GM19023 (cell line): Measurements from ENCODE around the gene SLC35F3.
"Not testable (repeated sequence)": the region's sequence is repeated elsewhere in the genome, so short reads cannot be mapped to it uniquely, and the experiment has no call there.

ENCODE experiments used
- ATAC-seq: cut with Tn5 transposase; IDR thresholded peaks from one replicate; pipeline ENCODE4 v1.9.1; 2021; ENCODE audit warnings: mild to moderate bottlenecking, moderate library complexity; ENCODE audit not compliant: unreplicated experiment

Gene SLC35F3

DNA sequence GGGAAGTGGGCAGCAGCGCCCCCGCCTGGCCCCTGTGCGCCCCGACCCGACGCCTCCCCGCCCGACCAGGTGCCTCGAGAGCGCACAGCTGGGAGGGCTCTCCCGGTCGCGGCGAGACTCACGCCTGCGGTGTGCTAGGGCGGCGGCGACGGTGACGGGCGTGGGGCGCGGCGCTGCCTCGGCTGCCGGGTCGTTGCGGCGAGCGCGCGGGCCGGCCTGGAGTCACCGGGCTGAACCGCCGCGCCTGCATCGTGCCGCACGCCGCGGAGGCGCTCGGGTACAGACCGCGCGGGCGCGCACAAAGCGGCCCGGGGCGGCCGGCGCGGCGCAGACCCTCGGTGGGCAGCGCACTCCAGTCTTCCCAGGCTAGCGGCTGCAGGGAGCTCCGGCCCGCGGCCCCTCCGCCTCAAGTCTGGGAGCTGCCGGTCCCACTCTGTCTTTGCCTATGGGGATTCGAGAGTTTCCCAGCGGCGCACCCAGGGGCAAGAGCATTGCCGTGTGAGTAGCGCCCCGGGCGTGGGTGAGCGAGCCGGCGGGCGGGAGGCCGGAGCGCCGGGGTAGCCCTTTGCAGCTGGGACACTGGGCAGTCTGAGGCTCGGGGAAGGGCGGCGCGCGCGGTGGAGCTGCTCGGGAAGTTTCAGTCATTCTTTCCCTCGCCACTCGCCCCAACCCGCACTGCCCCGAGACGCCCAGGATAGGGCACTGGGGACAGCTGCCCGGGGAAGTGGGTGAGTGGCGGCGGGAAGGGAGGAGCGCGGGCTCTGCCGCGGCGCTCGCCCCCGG is at the start of gene SLC35F3:
Gene SLC35F3, plus strand, starts transcription at position 44 of the 783 bp plus-strand sequence.
- no peak for ATAC-seq

DNA sequence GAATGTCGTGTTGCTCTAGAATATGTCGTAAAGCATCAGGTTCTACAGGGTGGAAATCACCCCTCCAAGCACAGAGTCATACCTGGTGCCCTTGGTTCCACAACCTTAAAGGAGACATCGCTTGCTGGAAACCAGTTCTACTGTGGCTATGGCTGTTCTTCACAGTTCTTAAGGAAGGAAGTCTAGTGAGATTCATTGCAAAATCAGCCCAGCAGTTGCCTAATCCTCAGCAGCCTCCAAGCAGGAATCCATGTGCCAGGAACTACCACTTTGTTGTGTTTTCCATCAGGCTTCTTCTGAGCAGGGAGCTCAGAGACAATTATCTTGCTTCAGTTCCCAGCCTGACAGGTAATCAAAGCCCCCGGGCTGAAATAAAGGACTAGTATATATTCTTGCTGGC is 45.0 kb upstream of the SLC35F3 start:
- ATAC-seq: no peak

DNA sequence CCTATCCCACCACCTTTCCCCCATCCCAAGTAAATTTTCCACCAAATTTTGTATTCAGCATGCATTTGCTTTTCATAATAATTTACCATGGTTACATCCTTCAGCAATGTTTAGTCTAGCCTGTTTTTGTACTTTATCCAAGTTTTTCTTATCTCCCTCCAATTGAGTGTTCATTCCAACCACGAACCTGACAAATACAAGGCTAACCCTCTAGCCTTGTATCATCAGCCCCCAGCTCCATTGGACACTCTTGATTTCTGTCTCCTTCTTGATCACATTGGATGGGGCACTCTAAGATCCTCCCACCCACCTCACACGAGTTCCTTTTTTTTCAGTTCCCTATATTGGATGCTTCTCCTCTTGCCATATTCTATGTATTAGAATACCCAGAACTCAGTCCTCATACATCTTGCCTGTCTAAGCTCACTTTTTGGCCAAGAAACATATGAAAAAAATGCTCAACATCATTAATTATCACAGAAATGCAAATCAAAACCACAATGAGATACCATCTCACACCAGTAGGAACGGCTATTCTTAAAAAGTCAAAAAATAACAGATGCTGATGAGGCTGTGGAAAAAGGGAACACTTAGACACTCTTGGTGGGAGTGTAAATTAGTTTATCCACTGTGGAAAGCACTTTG is 40.5 kb upstream of the SLC35F3 start:
- ATAC-seq: no peak

DNA sequence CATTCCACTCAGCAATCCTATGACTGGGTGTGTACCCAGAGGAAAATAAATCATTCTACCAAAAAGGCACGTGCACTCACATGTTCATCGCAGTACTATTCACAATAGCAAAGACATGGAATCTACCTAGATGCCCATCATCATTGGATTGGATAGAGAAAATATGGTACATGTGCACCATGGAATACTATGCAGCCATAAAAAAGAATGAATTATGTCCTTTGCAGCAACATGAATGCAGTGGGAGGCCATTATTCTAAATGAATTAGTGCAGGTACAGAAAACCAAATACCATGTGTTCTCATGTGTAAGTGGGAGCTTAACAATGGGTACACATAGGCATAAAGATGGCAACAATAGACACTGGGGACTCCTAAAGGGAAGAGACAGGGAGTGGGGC is 39.9 kb upstream of the SLC35F3 start:
- no peak for ATAC-seq

DNA sequence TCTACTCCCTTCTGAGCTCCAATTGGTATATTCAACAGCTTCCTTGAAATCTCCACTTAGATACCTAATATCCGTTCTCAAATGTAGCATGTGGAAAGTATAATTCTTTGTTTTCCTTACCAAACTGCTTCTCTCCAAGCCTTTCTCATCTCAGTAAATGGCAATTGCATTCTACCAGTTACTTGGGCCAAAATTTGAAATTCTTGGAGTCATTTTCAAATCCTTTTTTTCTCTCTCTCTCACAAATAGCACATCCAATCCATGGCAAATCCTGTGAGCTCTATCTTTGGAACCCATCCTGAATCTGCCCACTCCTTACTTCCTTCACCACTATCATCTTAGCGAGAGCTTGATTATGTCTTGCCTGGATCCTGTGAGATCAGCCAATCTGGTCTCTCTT is 39.3 kb upstream of the SLC35F3 start:
- ATAC-seq: no peak

DNA sequence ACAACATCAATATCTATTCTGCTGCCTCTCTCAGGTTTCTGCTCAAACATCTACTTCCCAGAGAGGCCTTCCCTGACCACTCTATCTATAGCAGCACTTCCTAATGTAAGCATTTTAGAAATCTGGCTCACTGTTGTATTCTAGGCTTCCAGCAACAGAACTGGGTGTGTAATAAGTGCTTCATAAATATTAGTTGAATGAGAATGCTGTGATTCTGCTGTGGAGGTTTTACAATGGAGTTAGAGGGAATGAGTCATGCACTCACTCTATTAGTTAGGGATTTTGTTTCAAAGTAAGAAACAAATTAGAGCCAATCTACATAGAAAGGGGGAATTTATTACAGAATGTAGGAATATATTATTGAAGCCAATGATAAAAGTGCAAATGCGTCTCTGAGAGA is 38.6 kb upstream of the SLC35F3 start:
- ATAC-seq: no peak

DNA sequence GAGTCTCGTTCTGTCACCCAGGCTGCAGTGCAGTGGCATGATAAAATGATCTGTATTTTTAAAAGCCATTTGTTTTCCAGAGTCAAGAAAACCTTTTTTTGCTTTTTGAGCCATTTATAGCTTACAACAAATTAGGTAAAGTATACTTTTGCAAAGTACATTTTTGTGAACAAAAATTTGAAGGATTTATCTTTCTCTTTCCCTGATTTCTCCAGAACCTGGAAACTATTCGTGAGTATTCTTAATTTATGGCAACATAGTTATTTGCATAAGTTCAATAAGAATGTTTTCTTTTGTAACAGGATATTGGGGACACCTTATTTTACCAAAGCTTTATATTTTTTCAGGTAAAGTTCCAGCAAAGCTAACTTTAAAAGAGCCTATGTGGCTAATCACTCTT is 37.4 kb upstream of the SLC35F3 start:
- ATAC-seq: no peak

DNA sequence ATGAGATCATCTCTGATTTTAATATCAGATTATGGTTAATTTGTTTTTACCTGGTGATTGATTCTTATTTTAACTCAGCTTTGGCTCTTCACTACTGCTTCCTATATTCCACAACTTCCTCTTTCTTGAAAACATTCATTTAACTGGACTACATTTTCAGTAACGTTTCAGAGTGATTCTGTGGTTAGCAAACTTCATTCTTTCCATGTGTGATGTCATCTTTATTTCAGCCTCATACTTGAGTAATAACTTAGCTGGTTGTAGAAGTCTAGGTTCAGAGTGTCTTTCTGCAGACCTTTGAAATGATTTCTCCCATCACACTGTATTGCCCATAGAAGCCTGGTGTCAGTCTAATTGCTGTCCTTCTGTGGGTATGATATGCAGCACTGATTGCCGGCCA is 36.0 kb upstream of the SLC35F3 start:
- no peak for ATAC-seq

DNA sequence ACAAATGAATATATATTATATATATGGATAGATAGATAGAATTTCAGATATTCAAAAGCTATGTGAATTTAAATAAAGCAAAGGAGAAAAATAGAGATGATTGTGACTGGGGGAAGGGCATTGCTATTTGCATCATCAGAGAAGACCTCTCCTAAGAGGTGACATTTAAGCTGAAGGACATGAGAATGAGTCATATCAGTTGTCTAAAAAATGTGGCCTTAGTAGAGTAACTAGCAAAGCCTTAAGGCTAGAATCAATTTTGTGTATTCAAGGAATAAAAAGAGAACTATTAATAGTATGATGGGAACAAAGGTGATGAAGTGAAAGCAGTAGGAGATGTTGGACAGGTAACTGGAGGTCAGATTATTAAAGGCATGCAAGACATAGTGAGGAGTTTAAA is 34.8 kb upstream of the SLC35F3 start:
- ATAC-seq: no peak

DNA sequence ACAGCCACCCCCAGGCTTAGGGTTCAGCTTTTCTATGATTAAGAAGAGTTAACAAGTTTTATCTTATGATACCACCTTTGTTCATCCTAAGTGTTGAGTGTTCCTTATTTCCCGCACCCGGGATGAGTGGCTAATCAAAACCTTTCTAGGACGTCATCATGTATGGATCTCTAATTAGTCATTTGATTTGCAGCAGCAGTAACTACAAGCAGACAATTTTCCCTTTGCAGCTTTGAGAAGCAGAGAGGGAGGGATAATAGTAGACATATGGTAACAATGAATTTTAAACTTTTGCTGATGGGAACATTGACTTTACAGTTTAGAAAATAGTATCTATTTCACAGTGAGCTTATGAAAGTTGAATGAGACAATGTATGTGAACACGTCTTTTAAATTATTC is 30.8 kb upstream of the SLC35F3 start:
- ATAC-seq: no peak

DNA sequence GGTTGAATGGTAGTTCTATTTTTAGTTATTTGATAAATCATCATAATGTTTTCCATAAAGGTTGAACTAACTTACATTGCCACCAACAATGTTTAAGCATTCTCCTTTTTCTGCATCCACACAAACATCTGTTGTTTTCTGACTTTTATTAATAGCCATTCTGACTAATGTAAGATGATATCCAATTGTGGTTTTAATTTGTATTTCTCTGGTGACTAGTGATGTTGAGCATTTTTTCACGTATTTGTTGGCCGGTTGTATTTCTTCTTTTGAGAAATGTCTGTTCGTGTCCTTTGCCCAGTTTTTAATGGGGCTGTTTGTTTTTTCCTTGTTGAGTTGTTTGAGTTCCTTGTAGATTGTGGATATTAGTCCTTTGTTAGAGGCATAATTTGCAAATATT is 24.6 kb upstream of the SLC35F3 start:
- ATAC-seq: no peak

DNA sequence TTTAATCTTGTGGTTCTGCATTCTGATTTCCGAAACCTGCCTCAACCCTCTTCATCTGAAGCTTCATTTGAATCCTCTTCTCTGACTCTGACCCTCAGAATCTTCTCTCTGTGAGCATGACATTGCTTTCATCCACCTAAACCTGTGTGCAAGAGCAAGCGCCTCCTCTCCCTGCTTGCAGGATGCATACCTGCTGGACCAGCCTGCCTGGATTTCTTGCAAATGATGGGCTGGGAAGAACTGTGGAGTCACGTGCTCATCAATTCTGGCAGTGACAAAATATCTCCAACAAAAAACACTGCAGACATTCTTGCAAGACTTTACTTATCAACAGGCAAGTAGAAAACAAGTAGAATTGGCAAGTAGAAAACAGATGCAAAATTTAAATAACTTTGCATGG is 20.8 kb upstream of the SLC35F3 start:
- ATAC-seq: no peak

DNA sequence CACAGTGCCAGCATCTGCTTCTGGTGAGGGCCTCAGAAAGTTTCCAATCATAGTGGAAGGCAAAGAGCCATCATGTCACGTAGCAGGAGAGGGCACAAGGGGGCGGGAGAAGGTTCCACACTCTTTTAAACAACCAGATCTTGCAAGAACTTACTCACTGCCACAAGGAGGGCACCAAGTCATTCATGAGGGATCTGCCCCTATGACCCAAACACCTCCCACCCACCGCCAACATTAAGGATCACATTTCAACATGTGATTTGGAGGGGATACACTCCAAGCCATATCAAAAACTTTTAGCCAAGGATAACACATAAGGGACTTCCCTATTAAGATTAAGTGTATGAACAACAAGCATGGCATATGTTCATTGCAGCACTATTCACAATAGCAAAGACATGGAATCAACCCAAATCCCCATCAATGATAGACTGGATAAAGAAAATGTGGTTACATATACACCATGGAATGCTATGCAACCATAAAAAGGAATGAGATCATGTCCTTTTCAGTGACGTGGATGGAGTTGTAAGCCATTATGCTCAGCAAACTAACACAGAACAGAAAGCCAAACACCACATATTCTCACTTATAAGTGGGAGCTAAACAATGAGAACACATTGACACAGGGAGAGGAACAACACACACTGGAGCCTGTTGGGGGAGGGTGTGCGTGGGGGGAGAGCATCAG is 19.9 kb upstream of the SLC35F3 start:
- ATAC-seq: no peak

DNA sequence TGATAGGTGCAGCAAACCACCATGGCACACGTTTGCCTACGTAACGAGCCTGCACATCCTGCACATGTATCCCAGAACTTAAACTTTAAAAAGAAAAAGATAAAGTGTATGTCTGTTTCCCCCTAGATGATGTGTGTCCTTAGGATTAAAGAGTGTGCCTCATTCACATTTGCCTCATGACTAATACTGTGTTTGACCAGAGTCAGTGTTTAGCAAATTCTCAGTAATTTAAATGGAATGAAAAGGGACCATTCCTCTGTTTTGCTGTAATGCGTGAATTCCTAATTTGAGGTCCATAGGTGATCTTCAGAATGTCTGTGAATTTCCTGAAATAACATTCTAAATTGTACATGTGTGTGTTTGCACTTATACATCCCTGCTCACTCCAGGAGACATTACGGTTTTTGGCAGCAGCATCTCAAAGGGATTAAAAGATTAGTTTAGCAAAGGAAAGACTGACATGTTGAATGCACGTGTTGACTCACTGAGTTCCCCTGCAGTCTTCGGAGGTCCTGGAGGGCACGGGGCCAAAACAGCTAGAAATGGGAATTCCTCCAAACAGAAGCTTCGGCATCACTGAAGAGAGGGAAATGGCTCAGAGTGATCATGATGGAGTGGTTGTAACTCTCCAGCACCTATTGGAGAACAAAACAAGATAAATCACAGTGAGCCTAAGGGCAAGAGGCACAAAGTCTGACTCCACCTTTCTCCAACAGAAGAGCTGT is 19.1 kb upstream of the SLC35F3 start:
- no peak for ATAC-seq

DNA sequence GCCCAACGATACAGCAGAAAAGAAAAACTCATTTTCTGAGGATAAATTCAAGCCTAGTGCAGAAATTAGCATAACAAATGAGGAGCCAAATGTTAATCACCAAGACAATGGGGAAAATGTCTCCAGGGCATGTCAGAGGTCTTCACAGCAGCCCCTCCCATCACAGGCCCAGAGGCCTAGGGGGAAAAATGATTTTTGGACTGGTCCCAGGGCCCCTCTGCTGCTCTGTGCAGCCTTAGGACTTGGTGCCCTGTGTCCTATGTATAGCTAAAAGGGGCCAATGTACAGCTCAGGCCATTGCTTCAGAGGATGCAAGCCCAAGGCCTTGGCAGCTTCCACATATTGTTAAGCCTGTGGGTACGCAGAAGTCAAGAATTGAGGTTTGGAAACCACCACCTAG is 13.3 kb upstream of the SLC35F3 start:
- not testable (repeated sequence) for ATAC-seq

DNA sequence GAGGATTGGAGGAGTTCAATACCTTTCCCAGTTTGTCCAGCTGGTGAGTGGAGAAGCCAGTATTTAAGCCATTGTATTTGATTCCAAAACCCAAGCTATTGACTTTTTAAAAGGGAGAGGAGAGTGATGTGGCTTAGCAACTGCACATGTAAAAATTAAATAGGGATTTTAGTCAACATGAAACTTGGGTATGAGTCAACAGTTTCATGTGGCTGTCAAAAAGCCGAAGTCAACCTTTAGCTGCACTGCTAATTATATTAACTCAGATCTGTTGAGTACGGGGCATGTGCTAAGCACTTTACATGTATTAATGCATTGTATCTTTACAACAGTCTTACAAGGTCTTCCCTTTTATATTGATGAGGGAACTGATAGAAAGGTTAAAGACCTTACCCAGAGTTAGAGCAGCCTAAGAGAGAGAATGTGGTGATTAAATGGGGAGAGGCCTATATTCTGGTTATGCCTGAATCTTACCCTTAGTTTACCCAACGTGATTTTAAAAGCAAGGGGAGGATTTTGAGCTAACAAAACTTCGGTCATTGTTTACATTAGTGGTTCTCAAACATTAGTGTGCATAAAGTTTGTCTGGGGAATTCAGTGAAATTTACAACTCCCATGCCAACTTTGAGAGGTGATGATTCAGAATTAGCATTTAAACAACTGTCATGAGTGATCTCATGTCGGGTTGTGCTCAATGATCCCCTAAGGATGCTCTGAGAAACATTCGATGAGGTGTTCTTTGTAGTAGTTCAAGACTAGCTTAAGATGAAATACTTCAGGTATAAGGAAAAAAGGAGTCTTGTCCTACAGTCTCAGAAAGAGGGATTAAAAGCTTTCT is 6.9 kb upstream of the SLC35F3 start:
- ATAC-seq: peak; percentile 96

DNA sequence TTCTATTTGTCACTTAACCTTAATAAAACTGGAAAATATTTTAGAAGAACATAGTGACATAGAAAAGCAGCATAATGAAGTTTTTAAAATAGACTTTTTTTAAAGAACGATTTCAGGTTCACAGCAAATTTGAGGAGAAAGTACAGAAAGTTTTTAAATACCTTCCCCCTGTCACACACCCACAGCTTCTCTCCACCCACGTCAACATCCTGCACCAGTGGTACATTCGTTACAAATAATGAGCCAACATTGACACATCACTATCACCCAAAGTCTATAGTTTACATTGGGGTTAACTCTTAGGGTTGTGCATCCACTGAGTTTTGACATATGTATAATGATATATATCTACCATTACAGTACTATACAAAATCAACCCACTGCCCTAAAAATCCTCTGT is 3.0 kb upstream of the SLC35F3 start:
- no peak for ATAC-seq

DNA sequence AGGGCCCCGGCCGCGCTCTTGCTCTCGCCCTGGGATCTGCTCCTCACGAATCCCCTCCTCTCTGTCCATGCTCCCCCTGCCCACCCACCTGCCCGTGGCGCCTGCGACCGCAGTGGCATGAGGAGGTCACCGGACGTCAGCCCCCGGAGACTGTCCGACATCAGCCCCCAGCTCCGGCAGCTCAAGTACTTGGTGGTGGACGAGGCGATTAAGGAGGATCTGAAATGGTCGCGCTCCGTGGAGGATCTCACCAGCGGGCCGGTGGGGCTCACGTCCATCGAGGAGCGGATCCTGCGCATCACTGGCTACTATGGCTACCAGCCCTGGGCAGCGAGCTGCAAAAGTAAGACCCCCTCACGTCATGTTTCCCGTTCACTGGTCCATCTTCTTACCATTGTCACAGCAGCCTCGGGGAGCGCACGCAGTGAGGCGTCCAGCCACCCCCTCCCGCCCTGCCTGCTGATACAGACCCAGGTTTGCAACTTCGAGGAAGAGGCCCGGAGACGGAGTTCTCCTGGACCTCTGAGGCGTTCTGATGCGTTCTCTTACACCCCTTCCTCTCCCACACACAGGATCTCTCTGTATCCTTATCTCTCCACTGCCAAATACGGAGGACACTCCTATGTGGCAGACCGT is 1.1 kb downstream of the SLC35F3 start:
- no peak for ATAC-seq

DNA sequence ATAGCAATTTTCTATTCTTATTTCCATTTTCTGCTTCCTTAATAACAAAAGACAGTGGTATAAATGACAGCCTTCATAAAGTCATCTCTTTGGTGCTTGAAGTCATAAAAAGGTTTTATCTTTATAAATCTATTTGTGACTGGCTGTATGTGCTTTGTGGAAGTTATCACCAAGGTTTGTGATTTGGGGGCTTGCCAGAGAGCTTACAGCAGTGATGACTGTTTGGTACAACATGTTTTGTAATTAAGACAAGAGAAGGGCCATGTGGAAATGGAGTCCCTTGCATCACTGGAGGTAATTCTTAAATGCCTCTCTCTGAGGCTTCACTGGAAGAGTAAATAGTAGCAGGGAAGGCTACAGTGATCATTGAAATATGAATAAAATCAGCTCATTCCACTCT is 2.7 kb downstream of the SLC35F3 start:
- no peak for ATAC-seq

DNA sequence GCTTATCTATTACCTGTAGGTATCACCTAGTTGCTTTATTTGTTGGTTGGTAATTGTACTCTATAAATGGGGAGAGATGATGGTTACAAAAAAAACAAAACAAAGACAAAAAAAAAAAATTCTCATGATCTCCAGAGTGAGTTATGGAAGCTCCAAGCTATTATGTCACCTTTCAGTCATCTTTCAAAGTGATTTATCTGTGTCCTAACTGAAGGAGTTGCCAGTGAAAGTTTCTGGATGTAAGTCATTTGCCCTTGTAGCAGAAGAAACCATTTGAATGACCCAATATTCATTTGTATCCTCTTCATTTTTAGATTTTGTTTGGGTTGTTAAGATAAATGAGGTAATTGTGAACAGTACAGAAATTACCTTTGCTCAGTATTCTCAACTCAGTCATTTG is 3.6 kb downstream of the SLC35F3 start:
- no peak for ATAC-seq
